Measurements from ENCODE around the gene TRIM28.
"Not testable (repeated sequence)": the region's sequence is repeated elsewhere in the genome, so short reads cannot be mapped to it uniquely, and the experiment has no call there.

Gene TRIM28

DNA sequence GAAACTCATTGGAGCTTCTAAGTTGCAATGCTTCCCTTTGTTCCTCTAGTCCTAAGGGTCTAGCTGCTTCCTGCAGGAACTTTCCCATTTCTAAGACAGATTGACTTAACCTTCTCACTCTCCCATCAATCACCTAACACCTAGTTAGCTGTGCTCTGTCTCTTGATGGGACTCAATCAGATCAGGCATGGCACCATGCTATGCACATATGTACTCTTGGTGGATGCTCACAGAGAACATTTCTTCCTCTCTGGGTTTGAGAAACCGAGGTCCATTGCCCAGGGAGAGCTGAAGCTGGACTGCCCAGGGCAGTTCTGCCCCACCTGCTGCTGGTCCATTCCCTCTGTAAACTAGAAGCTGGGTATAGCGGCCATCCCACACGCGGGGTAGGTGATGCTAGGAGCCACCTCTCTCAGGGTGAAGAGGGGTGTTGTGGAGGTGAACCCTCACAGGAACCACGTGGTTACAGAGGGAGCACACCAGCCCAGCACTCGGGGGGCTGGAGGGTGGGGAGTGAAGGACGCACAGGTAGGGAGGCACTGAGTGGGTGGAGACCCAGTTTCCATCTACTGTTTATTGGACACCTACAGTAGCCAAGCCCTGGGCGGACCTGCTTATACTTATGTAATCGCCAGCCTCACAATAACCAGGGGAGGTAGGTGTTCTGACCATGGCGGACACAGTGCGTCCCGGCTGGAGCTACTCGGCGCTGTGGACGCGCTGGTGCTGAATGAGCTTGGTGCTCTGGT lies 17.7 kb downstream of the TRIM28 start:
- DNase-seq, result no peak

DNA sequence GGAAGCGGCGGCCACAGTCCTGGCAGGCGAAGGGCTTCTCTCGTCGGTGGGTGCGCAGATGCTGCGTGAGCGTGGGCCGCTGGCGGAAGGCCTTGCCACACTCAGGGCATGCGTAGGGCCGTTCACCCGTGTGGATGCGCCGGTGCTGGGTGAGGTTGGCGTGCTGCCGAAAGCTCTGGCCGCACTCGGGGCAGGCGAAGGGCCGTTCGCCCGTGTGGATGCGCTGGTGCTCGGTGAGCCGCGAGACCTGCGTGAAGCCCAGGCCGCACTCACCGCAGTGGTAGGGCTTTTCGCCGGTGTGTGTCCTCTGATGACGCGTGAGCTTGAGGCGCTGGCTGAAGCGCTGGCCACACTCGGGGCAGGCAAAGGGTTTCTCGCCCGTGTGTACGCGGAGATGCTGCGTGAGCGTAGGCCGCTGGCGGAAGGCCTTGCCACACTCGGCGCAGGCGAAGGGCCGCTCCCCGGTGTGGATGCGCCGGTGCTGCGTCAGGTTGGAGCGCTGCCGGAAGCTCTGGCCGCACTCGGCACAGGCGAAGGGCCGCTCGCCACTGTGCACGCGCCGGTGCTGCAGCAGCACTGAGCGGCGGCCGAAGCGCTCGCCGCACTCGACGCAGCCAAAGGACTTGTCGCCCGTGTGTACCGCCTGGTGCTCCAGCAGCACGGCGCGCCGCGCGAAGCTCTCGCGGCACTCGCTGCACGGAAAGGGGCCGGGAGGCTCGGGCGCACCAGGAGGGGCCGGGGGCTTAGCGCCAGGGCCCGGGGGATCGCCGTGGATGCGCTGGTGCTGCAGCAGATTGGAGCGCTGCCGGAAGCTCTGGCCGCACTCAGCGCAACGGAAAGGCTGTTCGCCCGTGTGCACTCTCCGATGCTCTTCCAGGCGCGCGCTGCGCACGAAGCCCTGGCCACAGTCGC lies 18.5 kb downstream of the TRIM28 start:
- DNase-seq, result peak in 2 of 5 donors; percentile 30 to 68

DNA sequence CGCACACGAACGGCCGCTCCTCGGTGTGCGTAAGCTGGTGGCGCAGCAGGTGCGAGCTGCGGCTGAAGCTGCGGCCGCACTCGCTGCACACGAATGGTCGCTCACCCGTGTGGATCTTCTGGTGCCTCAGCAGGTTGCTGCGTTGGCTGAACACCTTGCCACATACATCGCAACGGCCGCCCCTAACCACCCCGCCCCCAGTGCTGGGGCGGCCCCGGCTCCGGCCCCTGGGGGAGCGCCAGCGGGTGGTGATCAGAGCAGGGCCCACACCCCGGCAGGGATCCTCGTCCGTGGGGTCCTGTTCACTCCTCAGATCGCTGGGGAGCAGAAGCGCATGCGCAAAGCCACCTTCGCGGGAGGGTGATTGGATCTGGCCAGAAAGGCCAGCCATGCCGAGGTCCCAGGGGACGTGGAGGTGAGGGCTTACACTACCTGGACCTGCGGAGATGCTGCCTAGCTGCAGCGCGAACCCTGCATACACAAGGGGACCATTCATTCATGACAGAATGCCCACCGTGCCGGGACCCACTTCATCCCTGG lies 19.2 kb downstream of the TRIM28 start:
- DNase-seq, result peak in 1 of 5 donors; percentile 49

DNA sequence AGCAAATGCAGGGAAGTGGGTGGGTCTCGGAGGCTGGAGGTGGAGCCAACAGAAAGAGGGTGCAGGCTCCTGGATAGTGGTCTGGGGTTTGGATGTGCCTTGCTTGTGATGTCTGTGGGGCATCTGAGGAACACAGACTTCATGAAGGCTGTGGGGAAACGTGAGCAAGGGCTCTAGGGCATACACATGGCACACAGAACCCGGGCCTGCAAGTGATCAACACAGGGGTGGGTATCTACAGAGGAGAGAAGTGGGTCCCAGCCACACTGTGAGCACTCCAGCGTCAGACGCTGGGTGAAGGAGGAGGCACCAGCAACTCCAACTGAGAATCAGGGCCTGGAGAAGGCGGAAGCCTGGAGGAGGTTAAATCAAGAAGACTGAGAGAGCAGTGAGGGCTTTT lies 20.0 kb downstream of the TRIM28 start:
- no peak for DNase-seq

DNA sequence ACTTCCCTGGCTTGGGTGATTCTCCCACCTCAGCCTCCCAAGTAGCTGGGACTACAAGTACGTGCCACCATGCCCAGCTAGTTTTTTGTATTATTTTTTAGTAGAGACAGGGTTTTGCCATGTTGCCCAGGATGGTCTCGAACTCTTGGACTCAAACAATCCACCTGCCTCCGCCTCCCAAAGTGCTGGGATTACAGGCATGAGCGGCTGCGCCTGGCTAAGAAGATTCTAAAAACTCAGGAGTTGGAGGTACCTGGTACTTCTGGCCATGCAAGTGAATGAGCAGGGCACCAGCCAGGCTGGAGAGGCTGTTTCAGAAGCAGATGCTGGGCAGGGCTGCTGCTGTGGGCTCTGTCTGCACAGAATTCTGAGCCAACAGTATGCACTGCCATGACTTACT lies 23.1 kb downstream of the TRIM28 start:
- DNase-seq, result no peak

DNA sequence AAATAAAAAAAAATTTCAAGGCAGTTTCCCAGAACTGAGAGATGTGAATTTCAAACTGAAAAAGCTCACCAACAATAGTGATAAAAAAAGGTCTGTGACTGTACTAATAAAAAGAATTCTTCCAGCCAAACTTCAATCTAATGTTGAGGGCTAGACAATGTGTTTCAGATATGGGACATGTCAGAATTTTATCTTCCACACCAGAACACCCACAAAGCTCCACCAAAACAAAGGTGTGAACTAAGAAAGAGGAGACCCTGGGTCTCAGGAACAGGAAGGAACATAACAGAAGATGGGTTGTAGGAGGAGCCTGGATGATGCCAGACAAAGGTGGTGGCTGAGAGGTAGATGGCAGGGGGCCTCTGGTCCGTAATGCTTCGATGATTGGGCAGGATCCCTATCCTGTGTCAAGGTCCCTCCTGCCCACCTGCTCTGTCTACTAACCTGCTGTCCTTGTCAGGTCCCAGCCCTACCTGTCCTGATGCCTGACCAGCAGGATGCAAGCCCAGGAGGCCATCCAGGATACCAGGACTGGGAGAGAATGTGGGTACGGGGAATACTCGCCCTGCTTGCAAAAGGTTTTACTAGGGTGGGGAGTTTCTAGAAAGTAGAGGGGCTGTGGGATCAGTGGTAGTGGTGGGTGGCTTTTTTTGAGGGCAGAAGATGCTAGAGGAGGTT lies 24.7 kb downstream of the TRIM28 start:
- DNase-seq, result no peak

DNA sequence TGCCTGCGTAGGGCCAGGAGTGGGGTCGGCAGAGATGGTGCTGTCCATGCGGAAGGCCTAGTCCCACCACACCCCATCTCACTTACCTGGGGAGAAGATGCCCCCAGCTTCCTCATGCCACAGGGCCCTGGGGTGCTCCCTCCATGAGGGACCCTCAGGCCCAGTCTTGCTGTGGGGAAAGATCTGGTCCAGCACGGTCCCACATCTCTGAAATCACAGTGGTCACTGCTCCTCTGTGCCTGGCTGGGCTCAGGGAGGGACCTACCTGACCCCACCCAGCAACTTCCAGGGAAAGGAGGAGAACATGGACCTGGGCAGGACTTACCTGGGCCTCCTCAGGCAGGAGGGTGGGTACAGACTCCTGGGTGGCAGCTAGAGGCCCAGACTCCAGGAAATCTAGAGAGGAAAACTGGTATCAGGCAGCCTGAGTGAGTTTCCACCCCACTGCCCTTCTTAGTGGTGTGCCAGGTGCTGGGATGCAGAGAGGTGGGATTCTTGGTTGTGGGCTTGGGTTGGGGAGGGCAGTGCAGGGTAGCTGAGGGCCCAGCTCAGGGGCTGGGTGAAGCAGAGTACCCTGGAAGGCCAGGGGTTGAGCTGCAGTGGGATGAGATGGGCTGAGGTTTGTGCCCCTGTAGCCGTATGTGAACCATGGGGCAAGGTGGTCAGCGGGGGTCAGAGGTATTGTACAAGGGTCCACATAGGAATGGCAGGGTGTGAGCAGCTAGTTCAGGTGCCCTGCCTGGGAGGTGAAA lies 25.5 kb downstream of the TRIM28 start:
- DNase-seq, result no peak

DNA sequence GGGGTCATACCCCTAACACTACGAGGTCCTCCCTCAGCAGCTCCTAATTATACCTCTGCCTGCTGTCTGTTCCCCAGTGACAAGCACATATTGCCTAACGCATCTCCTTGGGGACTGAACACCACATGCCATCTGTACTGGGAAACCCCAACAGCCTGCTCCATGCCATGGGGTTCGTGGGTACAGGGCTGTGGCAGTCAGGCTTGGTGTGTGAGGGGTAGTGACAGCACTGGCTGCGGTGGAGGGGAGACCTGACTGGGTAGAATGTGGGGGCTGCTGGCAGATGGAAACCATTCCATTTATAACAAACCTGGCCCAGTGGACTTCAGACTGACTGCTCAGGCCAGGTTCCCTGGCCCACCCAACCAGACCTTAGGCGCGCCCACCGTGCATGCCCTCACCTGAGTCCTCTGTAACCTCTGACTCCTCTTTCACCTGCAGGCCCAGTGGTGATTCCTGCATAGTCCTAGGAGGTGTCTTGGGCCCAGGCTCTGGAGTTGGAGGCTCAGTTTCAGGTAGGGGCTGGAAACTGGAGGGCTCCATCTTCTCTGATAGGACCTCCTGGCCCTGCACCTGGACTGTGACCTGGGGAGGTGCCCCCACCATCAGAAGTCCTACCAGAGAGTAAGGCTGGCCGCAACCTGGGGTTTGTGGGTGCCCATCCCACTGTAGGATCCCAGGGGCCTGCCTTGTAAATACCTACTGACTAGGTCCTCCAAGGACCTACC lies 26.2 kb downstream of the TRIM28 start:
- DNase-seq, result no peak

DNA sequence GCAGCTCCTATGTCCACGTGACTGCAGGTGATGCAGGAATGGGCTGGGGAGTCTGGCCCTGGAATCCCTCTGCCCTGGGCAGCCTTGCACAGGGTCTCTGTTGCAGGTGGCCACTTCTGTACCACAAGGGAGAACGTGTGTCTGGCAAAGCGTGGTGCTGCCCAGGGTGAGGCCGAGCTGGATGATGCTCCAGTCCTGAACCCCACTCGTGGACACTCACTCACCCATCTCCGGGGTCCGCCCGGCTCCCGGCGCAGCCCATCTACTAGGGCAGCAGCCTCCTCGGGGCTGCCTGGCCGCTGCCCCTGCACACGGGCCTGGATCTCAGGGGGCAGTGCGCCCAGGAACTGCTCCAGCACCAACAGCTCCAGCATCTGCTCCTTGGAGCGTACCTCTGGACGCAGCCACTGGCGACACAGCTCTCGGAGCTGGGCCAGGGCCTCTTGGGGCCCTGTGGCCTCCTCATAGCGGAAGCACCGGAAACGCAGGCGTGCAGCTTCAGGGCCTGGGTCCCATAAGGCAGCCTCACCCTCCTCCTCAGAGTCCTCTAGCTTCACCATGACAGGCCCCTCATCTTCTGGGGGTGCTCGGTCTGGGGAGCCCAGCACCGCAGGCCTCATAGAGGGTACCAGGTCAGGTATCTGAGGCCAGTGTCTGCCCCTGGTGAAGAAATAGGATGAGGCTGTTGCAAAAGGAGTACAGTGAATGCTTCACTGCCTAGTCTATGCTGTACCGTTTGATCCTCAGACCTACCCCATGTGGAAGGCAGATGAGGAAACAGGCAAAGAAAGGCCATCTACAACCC lies 27.1 kb downstream of the TRIM28 start:
- no peak for DNase-seq

DNA sequence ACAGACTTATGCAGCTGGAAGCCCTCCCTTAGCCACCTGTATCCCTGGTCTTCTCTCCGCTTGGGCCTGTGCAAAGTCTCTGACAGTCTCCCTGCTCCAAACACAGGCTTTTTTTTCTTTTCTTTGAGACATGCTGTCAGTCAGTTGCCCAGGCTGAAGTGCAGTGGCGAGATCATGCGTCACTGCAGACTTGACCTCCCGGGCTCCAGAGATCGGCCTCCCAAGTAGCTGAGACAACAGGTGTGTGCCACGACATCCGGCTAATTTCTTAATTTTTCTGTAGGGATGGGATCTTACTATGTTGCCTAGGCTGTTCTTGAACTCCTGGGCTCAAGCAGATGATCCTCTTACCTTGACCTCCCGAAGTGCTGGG lies 27.7 kb downstream of the TRIM28 start:
- DNase-seq, result no peak

DNA sequence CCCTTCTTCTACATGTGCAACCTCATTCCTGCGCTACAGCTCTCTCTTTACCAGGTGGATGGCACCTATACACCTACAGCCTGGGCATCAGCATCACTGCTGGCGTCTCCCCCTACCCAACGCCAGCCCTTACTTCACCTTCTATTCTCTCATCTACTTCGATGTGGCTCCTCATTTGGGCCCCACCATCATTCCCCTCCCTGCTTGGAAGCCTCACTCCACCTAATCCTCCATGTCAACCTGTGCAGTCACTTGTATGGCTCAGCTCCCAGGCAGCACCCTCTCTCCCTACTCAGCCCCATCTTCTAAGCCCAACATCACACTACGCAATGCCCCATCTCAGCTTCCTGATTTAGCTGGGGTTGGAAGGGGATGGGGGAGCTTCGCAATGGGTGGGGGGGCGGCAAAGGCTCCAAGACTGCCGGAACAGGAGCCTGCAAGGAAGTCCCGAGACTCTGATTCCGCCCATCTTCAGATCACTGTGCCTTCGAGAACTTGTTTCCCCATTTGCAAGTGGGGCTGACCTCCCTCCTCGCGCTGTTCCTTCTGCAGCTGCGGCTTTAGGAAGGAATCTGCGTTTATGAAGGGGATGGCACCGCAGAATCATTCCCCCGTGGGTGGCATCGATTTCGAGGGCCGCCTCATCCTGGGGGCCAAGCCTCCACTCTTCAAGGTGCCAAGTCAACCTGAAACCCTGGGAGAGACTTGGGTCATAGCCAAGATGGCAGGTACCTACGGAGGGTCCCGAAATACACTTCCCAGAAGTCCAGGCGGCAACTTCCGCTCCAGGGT lies 28.4 kb downstream of the TRIM28 start:
- no peak for DNase-seq

DNA sequence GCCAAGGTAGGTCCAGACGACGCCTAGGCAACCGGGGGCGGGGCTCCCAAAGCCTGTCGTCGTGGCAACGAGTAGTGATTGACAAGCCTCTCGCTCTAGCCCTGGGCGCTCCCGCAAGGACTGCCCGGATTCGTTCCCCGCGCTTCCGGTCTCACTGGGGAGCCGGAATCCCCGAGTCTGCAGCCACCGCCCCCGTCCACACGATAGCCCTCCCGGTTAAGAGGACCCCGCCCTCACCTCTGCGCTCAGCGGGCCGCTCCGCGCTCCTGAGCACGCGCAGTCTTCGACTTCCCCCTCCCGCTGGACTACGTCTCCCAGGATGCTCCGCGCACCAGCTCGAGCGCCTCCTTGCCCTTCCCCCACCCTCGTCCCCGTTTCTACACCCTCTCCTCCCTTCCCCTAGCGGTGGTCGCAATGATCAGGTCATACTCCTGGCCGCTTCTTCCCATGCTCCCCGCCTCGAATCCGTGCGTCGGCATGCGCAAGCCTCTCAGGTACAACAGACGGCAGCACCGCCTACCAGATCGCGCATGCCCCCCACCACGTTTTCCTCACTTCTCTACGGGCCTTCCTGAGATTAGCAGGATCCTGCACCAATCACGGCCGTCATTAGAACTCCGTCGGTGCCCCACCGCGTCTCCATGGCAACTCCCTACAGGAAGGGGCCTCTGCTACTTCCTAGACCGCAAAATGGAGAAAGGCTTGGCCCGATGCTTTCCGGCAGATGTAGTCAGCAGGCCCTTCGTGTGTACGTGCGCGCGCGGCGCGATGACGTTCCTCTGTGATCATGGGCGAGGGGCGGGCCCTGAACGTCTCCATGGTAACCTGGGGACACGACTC lies 29.2 kb downstream of the TRIM28 start, which contains the start of gene MZF1:
Gene MZF1, minus strand, starts transcription at position 518 of the 840 bp plus-strand sequence. CDS start 1,946 bp downstream, outside the sequence.
- peak; percentile 100 for DNase-seq

DNA sequence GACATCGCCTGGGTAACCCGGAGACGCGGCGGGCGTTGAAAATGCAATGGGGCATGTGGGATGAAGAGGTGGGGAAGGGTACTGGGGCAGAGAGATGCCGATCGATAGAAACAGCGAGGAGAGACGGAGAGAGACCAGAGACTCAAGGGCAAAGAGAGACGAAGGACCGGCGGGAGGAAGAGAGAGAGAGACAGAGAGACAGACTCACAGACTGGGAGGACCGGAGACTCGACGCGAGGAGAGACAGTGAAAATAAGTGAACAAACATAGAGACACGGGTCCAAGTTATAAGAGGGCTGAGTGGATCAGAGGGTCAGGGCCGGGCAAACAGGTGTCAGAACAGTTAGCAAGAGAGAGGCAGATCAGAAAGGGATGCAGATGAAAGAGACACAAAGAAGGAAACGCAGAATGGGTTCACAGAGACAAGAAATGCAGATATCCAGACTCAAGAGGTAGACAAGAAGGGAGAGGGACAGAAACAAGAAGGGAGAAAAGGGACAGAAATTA lies 29.8 kb downstream of the TRIM28 start:
- DNase-seq, result no peak

DNA sequence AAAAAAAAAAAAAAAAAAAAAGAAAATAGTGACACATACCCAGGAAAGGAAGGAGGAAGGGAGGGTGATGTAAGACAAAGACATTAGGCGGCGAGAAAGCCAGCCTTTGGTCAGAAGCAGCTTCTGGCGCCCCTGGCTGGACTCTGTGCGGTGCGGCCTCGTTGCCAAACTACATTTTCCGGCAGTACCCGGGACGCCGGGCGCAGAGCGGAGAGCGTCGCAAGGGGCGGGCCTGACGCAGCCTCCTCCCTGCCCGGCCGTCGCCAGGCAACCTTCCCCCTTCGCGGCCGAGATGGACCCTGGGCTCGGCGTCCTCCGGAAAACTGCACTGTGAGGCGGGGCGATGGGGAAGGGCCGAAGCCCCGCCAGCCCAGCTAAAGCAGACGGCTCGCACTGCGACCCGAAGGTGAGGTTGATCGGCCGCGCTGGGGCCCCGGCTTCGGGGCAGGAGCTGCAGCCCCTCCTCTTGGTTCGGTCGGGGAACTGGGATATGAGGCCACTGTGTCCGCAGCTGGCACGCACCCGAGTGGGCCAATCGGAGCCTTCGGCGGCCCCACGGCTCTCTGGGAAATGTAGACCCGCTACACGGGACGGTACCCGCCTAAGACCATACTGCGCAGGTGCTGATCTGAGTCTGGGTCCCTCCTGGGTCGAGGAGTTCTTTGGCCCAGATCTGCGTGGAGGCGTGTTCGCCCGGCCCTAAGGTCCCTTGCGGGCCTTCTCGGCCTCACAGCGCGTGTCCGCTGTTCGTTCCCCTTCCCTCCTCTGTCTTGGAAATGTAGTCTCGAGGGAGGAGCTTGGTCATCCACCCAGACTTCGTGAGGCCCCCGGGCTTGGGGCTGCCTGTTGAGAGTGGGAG lies 31.5 kb downstream of the TRIM28 start:
- DNase-seq, result peak; percentile 55 to 90 (median 67)

DNA sequence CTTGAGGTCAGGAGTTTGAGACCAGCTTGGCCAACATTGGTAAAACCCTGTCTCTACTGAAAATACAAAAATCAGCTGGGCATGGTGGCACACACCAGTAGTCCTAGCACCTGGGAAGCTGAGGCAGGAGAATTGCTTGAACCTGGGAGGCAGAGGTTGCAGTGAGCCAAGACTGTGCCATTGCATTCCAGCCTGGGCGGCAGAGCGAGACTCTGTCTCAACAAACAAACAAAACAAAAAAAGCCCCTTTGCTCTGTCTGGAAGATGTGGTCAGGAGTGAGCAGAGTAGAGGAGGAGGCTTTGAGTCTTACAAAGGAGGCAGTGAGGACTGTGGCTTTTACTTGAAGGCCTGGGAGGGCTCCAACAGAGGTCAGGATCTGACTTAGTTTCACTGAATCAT lies 33.7 kb downstream of the TRIM28 start:
- DNase-seq, result not testable (repeated sequence)

DNA sequence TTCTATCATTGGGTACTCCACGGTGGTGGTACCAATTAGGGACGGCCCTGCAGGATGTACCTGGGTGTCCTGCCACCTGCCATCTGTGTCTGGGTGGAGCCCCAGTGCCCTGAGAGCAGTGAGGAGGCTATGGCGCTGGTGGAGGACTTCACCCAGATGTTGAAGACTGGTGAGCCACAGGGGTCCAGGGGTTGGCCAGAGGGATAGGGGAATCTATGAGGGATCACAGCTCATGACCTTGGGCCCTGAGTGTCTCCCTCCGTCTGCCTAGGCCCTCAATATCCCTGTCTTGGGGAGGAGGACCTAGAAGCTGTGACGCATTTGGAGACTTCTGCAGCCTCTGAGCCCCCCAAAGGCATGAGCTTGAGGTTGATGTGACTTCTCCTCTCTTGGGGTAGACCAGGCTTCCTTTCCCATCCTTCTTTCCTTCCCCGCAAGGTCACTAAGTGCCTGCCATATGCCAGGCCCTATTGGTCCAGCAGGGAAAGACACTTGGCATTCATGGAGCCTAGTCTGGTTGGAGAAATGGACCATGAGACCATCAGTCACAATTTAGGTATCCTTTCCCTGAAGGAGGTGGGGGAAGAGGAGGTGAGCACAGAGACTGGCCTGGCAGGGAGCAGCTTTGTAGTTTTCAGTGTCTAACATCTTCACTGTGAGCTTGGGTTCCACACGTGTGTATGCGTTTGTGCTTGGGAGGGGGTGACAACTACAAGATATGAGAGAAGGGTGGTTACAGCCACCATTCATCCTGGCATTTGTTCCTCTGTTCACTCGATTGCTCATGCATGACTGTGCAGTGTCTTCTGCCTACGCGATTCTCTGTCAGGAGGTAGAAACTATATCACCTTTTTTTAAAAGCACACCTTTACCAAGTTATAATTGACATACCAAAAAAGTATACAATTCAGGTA lies 34.4 kb downstream of the TRIM28 start:
- DNase-seq, result no peak
